GM19463 (cell line): Measurements from ENCODE around the gene LBX2.
A peak's percentile ranks its signal among the peaks of the same experiment; 100 is the strongest.
"Not testable (repeated sequence)": the region's sequence is repeated elsewhere in the genome, so short reads cannot be mapped to it uniquely, and the experiment has no call there.

ENCODE experiments used
- ATAC-seq: cut with Tn5 transposase; IDR thresholded peaks from one replicate; pipeline ENCODE4 v1.9.1; 2021; ENCODE audit warnings: mild to moderate bottlenecking, moderate library complexity; ENCODE audit not compliant: unreplicated experiment

Gene LBX2

GRCh38 chr2:74488643-74489481 lies 10.5 kb downstream of the LBX2 start:
- ATAC-seq, result no peak

GRCh38 chr2:74486141-74486540 lies 13.3 kb downstream of the LBX2 start:
- no peak for ATAC-seq

DNA sequence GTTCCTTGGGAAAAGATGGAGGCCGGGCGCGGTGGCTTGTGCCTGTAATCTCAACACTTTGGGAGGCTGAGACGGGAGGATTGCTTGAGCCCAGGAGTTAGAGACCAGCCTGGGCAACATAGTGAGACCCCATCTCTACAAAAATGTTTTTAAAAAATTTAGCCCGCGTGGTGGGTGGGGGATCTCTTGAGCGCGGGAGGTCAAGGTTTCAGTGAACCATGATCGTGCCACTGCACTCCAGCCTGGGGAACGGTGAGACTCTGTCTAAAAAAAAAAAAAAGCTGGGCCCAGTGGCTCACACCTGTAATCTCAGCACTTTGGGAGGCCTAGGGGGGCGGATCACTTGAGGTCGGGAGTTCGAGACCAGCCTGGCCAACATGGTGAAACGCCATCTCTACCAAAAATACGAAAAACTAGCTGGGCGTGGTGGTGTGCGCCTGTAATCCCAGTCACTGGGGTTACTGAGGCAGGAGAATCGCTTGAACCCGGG lies 15.7 kb downstream of the LBX2 start:
- ATAC-seq, result not testable (repeated sequence)

GRCh38 chr2:74482801-74483674 lies 16.4 kb downstream of the LBX2 start, which contains the start of the genes CCDC142 and TTC31:
Gene CCDC142, minus strand, starts transcription at chr2:74482998. Its CDS starts 161 bp downstream, at chr2:74482837.
Gene TTC31, plus strand, starts transcription at chr2:74483081. Its CDS starts 15 bp downstream, at chr2:74483096.
- peak; percentile 85 for ATAC-seq

GRCh38 chr2:74481961-74482800 lies 17.2 kb downstream of the LBX2 start:
- peak; percentile 36 for ATAC-seq

DNA sequence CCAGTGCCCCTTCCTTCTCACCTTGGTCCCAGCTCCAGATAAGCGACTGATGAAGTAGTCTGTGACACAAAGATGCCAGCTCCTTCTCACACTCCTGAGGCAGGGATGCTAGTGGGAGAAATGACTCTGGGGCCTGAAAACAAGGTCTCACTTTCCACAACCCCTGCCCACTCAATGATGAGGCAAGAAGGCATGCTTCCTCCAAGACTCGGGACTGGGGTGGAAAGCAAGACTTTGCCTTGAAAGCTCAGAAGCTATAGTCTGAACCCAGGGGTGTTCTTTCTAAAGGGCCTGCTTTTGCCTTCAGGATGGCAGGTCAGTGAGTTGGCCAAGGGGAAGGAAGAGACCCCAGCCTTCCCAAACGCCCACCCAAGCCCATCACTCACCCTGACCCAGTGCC lies 18.0 kb downstream of the LBX2 start:
- no peak for ATAC-seq

- ATAC-seq, result no peak
Observed at GRCh38 chr2:74474899-74475298, 24.5 kb downstream of the LBX2 start.

GRCh38 chr2:74474481-74474880 lies 24.9 kb downstream of the LBX2 start:
- ATAC-seq, result no peak

- no peak for ATAC-seq
Observed at GRCh38 chr2:74472945-74473258, 26.5 kb downstream of the LBX2 start.

- peak; percentile 82 for ATAC-seq
Observed at GRCh38 chr2:74472086-74472944, 27.1 kb downstream of the LBX2 start, which contains the start of gene MRPL53. Gene MRPL53, minus strand, starts transcription at chr2:74472680. Its CDS starts 20 bp downstream, at chr2:74472660.

DNA sequence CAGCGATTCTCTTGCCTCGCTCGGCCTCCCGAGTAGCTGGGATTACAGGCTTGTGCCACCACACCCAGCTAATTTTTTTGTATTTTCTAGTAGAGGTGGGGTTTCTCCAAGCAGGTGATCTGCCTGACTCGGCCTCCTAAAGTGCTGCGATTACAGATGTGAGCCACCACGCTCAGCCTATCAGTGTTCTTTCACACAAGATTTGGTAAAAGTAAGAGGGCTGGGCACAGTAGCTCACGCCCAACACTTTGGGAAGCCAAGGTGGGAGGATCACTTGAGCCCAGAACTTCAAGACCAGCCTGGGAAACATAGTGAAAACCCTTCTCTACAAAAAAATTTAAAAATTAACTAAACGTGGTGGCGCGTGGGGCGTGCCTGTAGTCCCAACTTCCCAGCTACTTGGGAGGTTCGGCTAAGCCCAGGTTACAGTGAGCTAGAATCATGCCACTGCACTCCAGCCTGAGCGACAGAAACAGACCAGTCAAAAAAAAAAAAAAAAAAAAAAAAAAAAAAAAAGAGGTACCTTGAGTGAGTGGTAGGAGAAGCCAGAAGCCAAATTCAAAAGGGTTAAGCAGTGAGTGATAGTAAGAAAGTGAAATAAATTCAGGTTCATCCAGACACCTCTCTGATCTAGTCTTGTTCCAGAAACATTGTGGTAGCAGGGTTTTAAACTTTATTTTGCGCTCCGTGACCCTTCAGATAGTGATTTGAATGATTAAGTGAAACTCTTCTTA lies 27.9 kb downstream of the LBX2 start:
- ATAC-seq, result no peak

DNA sequence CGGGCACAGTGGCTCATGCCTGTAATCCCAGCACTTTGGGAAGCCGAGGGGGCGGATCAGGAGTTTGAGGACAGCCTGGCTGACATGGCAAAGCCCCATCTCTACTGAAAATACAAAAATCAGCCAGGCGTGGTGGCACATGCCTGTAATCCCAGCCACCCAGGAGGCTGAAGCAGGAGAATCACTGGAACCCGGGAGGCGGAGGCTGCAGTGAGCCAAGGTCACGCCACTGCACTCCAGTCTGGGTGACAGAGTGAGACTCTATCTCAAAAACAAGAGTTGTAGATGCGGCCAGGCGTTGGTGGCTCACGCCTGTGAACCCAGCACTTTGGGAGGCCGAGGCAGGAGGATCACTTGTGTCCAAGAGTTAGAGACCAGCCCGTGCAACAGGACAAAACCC lies 28.7 kb downstream of the LBX2 start:
- ATAC-seq, result not testable (repeated sequence)

- no peak for ATAC-seq
Observed at GRCh38 chr2:74464406-74464805, 35.0 kb downstream of the LBX2 start.

- ATAC-seq, result no peak
Observed at GRCh38 chr2:74462786-74463105, 36.7 kb downstream of the LBX2 start.

- ATAC-seq, result no peak
Observed at GRCh38 chr2:74462054-74462785, 37.2 kb downstream of the LBX2 start.

DNA sequence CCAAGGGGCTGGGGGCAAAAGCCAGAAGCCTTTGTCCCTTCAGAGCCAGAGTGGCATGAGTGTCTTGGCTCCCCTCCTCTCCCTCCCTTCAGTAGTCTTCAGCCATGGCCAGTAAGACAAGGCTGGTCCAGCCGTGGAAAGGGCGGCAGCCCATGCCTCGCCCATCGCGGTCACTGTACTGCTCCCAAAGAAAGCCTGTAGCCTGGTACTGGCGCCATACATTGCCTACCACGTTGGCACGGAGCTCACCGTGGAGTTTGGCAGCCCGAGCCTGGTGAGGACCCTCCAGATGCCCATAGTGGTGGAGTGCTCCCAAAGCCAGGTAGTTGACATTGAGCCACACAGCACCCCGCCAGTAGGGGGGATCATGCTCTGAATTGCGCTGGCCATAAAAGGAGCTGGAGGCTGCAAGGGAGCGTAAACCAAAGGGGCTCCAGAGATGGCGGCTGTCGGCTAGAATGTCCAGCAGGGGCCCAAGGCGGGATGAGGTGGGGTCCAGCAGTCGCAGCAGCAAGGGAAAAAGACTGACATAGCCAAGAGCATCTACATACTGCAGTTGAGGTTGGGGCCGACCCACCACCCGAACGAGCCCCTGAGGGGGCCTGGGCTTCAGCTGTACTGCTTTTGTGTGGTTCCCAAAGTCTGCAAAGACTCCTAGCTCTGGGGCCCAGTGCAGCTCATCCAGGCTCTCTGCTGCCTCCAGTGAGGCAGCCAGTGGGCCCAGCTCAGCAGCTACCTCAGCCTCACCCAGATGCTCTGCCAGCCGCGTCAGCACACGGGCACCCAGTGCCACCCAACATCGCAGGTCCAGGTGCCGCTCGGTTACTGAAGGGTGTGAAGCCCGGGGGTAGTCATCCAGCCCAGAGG lies 38.0 kb downstream of the LBX2 start:
- no peak for ATAC-seq

GRCh38 chr2:74460187-74460586 lies 39.2 kb downstream of the LBX2 start:
- not testable (repeated sequence) for ATAC-seq
